ENCODE data around the gene SCP2. TPM values are rescaled to one million over a fixed set of nuclear protein-coding genes. Genes with fewer than 3 reads are reported as not detected.

The SCP2 gene
- total RNA-seq, 4 donors from 2014 or later, result 114 to 311 (median 223) TPM

DNA sequence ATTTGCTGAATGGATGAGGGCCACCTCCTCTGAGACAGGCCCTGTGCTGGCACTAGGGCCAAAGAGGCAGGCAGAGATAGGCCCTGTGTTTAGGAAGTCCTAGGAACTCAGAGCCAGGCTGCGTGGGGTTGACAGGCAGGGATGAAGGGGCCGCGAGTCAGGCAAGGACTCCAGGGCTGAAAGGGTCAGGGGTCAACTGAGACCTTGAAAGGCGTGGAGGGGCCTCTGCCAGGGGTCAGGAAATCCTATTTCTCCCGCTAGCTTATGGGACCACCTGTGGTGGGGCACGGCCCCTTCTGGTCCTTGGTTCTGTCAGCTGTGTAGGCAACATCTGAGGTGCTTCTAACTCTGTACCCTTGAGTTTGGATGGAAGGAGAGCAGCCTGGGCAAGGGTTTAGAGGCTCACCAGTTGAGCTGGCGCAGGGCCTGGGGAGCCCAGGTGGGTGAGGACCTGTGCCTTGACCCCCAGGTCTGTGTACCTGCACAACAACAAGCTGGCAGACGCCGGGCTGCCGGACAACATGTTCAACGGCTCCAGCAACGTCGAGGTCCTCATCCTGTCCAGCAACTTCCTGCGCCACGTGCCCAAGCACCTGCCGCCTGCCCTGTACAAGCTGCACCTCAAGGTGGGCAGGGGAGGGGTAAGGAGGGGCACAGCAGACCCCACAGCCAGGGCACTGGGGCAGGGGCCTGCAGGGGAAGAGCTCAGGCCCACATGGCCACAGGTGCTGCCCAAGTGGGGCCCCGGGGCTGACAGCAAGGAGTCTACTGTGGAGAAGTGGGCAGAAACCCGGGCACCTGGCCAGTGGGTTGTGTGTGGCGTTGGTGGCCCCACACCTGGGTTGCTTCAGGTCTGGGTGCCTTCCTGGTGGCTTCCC lies 149.9 kb downstream of the SCP2 start:
- no peaks in the 10 kb centered on the region for H3K27me3 ChIP-seq
- no peaks in the 10 kb centered on the region for H3K36me3 ChIP-seq
- no peaks in the 10 kb centered on the region for H3K4me1 ChIP-seq
- in situ Hi-C loops (cut with MboI; ENCODE audit: low pct_ligation_motif_present in 1 of 4, low pct_unique_long_range_greater_than_20kb in 1 of 4, low sequenced_read_pairs in 3 of 4), result no loop called here
- TF ChIP-seq, protein P1, sequence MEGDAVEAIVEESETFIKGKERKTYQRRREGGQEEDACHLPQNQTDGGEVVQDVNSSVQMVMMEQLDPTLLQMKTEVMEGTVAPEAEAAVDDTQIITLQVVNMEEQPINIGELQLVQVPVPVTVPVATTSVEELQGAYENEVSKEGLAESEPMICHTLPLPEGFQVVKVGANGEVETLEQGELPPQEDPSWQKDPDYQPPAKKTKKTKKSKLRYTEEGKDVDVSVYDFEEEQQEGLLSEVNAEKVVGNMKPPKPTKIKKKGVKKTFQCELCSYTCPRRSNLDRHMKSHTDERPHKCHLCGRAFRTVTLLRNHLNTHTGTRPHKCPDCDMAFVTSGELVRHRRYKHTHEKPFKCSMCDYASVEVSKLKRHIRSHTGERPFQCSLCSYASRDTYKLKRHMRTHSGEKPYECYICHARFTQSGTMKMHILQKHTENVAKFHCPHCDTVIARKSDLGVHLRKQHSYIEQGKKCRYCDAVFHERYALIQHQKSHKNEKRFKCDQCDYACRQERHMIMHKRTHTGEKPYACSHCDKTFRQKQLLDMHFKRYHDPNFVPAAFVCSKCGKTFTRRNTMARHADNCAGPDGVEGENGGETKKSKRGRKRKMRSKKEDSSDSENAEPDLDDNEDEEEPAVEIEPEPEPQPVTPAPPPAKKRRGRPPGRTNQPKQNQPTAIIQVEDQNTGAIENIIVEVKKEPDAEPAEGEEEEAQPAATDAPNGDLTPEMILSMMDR (IDR thresholded peaks at IDR 0.05), result no peak
- TF ChIP-seq POLR2A (IDR thresholded peaks at IDR 0.05) (no peak), POLR2AphosphoS5 (IDR thresholded peaks at IDR 0.05) (no peak), EP300 (IDR thresholded peaks at IDR 0.05; ENCODE audit: low read depth) (no peak)
- H3K27ac ChIP-seq, result no peak overlapping the region
- no peak overlapping the region for H3K4me3 ChIP-seq
- no peak for DNase-seq
- WGBS, 2 donors (ENCODE audit: low coverage in 1 of 2), result 89 to 95% methylated on average over 3 to 19 of the region's 19 CpGs
- intact Hi-C loops (cut with DNase I; ENCODE audit: low total_unique reads), result no loop called here
- H3K9me3 ChIP-seq, result no peaks in the 10 kb centered on the region

DNA sequence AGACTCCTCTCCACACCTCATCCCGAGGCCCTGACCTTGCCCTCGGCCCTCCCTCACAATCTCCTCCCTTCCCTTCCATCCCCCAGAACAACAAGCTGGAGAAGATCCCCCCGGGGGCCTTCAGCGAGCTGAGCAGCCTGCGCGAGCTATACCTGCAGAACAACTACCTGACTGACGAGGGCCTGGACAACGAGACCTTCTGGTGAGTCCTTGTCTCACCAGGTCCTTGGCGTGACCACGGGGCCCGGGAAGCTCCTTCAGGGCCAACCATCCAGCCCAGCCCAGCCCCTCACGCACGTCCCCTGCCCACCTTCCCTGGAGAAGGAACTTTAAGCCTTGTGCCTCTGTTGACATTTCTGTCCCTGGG lies 150.5 kb downstream of the SCP2 start:
- H3K4me1 ChIP-seq, result no peaks in the 10 kb centered on the region
- in situ Hi-C loops (cut with MboI; ENCODE audit: low pct_ligation_motif_present in 1 of 4, low pct_unique_long_range_greater_than_20kb in 1 of 4, low sequenced_read_pairs in 3 of 4) (no loop called here), intact Hi-C loops (cut with DNase I; ENCODE audit: low total_unique reads) (no loop called here)
- no peaks in the 10 kb centered on the region for H3K9me3 ChIP-seq
- H3K36me3 ChIP-seq, result no peaks in the 10 kb centered on the region
- no peak overlapping the region for H3K4me3 ChIP-seq
- H3K27me3 ChIP-seq, result no peaks in the 10 kb centered on the region
- no peak for DNase-seq
- no peak for TF ChIP-seq POLR2AphosphoS5 (IDR thresholded peaks at IDR 0.05)
- TF ChIP-seq POLR2A (IDR thresholded peaks at IDR 0.05), result no peak
- no peak for TF ChIP-seq EP300 (IDR thresholded peaks at IDR 0.05; ENCODE audit: low read depth)
- 89% methylated on average over 13 of the region's 13 CpGs; no CpG with 5 or more reads in 1 of the 2 donors for WGBS, 2 donors (ENCODE audit: low coverage in 1 of 2)
- no peak overlapping the region for H3K27ac ChIP-seq

DNA sequence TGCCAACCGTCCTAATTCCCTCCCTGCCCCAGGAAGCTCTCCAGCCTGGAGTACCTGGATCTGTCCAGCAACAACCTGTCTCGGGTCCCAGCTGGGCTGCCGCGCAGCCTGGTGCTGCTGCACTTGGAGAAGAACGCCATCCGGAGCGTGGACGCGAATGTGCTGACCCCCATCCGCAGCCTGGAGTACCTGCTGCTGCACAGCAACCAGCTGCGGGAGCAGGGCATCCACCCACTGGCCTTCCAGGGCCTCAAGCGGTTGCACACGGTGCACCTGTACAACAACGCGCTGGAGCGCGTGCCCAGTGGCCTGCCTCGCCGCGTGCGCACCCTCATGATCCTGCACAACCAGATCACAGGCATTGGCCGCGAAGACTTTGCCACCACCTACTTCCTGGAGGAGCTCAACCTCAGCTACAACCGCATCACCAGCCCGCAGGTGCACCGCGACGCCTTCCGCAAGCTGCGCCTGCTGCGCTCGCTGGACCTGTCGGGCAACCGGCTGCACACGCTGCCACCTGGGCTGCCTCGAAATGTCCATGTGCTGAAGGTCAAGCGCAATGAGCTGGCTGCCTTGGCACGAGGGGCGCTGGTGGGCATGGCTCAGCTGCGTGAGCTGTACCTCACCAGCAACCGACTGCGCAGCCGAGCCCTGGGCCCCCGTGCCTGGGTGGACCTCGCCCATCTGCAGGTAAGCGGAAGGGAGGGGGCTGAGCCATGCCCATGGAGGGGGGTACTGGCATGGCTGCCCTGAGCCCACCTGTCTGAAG lies 151.4 kb downstream of the SCP2 start:
- in situ Hi-C loops (cut with MboI; ENCODE audit: low pct_ligation_motif_present in 1 of 4, low pct_unique_long_range_greater_than_20kb in 1 of 4, low sequenced_read_pairs in 3 of 4), result no loop called here

DNA sequence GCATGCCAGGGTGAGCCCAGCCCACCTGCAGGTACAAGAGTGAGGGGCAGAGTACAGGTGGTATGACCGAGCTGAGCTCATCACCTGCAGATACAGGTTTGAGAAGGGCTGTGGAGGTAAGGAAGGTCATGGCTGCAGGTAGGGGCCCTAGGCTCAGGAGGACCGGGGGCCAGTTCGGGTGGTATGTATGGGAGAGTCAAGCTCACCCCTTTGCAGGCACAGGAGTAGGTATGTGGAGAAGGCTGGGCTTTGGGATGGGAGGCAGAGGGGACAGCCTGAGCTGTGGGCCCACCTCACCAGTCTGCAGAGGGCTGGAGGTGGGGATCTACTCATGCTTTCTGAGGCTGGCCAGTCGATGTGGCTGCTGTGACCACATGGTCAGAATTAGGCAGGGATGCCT lies 152.2 kb downstream of the SCP2 start:
- Histone ChIP-seq H3K4me1 (no peaks in the 10 kb centered on the region), H3K36me3 (no peaks in the 10 kb centered on the region), H3K9me3 (no peaks in the 10 kb centered on the region), H3K27me3 (no peaks in the 10 kb centered on the region), H3K4me3 (no peak overlapping the region), H3K27ac (no peak overlapping the region)
- no peak for DNase-seq
- in situ Hi-C loops (cut with MboI; ENCODE audit: low pct_ligation_motif_present in 1 of 4, low pct_unique_long_range_greater_than_20kb in 1 of 4, low sequenced_read_pairs in 3 of 4), result no loop called here
- TF ChIP-seq EP300 (IDR thresholded peaks at IDR 0.05; ENCODE audit: low read depth) (no peak), POLR2A (IDR thresholded peaks at IDR 0.05) (no peak), POLR2AphosphoS5 (IDR thresholded peaks at IDR 0.05) (no peak)
- TF ChIP-seq, protein P1 (IDR thresholded peaks at IDR 0.05), result no peak
- WGBS, 2 donors (ENCODE audit: low coverage in 1 of 2), result 85 to 100% methylated on average over 2 to 3 of the region's 4 CpGs
- intact Hi-C loops (cut with DNase I; ENCODE audit: low total_unique reads), result no loop called here

More for the DNA sequence above, 151.4 kb downstream of the SCP2 start:
- Histone ChIP-seq H3K27me3 (no peaks in the 10 kb centered on the region), H3K27ac (no peak overlapping the region), H3K4me1 (no peaks in the 10 kb centered on the region), H3K9me3 (no peaks in the 10 kb centered on the region), H3K4me3 (no peak overlapping the region), H3K36me3 (no peaks in the 10 kb centered on the region)
- TF ChIP-seq POLR2A (IDR thresholded peaks at IDR 0.05) (no peak), EP300 (IDR thresholded peaks at IDR 0.05; ENCODE audit: low read depth) (no peak), POLR2AphosphoS5 (IDR thresholded peaks at IDR 0.05) (no peak)
- TF ChIP-seq, protein P1 (IDR thresholded peaks at IDR 0.05), result no peak
- intact Hi-C loops (cut with DNase I; ENCODE audit: low total_unique reads), result no loop called here
- DNase-seq, result no peak
- 90% methylated on average over 38 of the region's 46 CpGs; no CpG with 5 or more reads in 1 of the 2 donors for WGBS, 2 donors (ENCODE audit: low coverage in 1 of 2)
